Sigmoid colon (tissue), 4 donors: Measurements from ENCODE around the gene ASCL2.

ENCODE experiments used
- EP300 ChIP-seq, 4 donors: sonication (generic); formaldehyde crosslinking; IDR thresholded peaks; one replicate each; pipeline ENCODE4 v1.6.1; 2017; ENCODE audit warnings: antibody characterized with exemption in 4 of 4
- POLR2A ChIP-seq, 2 donors: fragments of 450-650 bp; IDR thresholded peaks; one replicate each; pipeline ENCODE4 v1.6.1; 2016; ENCODE audit warnings: antibody characterized with exemption in 2 of 2, mild to moderate bottlenecking in 2 of 2, moderate library complexity in 2 of 2
- POLR2AphosphoS5 ChIP-seq, 4 donors: sonication (generic); formaldehyde crosslinking; IDR thresholded peaks; one replicate each; pipeline ENCODE4 v1.6.1; 2017; ENCODE audit warnings: antibody characterized with exemption in 4 of 4
- TF ChIP-seq, protein P1 (sequence below), 4 experiments: fragments of 450-650 bp in 3 of 4; fragments of 200-600 bp in 1 of 4; IDR thresholded peaks; one replicate each; pipeline ENCODE4 v1.5.1; 2016 to 2019; ENCODE audit warnings: antibody characterized with exemption in 4 of 4, mild to moderate bottlenecking in 3 of 4, moderate library complexity in 2 of 4

DNA sequence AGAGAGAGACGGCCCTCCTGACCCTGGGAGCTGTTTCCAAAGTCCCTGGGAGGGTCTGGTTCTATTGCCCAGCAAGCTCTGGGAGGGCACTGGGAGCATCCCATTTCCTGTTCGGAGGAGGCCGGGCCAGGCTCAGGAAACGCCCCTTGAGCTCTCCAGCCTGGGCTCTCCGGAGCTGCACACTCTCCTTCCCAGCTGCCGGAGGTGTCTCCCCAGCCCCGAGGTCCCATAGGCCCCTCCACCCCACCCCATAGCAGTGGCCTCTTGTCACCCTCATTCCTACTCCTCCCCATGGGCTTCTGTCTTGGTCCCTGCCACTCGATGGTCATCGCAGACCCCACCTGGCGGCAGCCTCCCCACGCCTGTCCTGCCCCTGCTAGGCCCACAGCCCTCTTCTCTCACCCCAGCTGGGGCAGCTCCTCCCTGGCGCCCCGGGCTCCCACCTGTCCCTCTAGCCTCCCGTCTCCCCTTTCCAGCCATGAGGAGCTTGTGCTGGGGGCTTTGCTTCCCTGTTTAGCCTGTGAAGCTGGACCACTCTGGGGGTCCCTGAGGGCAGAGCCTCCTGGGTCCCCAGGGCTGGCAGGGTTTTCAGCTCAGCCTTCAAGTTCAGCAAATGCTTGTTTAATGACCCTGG lies 34.2 kb upstream of the ASCL2 start:
- no peak for TF ChIP-seq POLR2A (IDR thresholded peaks at IDR 0.05)
- TF ChIP-seq, protein P1, sequence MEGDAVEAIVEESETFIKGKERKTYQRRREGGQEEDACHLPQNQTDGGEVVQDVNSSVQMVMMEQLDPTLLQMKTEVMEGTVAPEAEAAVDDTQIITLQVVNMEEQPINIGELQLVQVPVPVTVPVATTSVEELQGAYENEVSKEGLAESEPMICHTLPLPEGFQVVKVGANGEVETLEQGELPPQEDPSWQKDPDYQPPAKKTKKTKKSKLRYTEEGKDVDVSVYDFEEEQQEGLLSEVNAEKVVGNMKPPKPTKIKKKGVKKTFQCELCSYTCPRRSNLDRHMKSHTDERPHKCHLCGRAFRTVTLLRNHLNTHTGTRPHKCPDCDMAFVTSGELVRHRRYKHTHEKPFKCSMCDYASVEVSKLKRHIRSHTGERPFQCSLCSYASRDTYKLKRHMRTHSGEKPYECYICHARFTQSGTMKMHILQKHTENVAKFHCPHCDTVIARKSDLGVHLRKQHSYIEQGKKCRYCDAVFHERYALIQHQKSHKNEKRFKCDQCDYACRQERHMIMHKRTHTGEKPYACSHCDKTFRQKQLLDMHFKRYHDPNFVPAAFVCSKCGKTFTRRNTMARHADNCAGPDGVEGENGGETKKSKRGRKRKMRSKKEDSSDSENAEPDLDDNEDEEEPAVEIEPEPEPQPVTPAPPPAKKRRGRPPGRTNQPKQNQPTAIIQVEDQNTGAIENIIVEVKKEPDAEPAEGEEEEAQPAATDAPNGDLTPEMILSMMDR (IDR thresholded peaks at IDR 0.05): no peak
- TF ChIP-seq POLR2AphosphoS5 (IDR thresholded peaks at IDR 0.05): no peak
- TF ChIP-seq EP300 (IDR thresholded peaks at IDR 0.05): no peak
